ENCODE data around the gene SHISA7.

The SHISA7 gene

GRCh38 chr19:55481148-55481793, 38.2 kb upstream of the SHISA7 start:
- Histone ChIP-seq H3K4me3 (ENCODE audit: low read length) (no peak overlapping the region), H3K36me3 (ENCODE audit: control insufficient read depth, insufficient read depth, low read length) (peaks cover 5% of the 10 kb centered on the region; the same call in 1 of the 2 replicates), H3K9me3 (ENCODE audit: control insufficient read depth, insufficient read depth, low read length) (no peaks in the 10 kb centered on the region), H3K27me3 (ENCODE audit: control insufficient read depth, insufficient read depth, low read length) (no peaks in the 10 kb centered on the region), H3K27ac (ENCODE audit: low read length) (no peak overlapping the region), H3K4me1 (ENCODE audit: control insufficient read depth, insufficient read depth, low read length) (peaks cover 9% of the 10 kb centered on the region)
- DNase-seq (ENCODE audit: low read depth, low spot score) = no peak
- WGBS (ENCODE audit: insufficient coverage, insufficient read length) = no CpG with 5 or more reads among the region's 52 CpGs

GRCh38 chr19:55479451-55480230, 36.5 kb upstream of the SHISA7 start:
- no CpG with 5 or more reads among the region's 15 CpGs for WGBS (ENCODE audit: insufficient coverage, insufficient read length)
- Histone ChIP-seq H3K4me3 (ENCODE audit: low read length) (no peak overlapping the region), H3K9me3 (ENCODE audit: control insufficient read depth, insufficient read depth, low read length) (no peaks in the 10 kb centered on the region), H3K27me3 (ENCODE audit: control insufficient read depth, insufficient read depth, low read length) (no peaks in the 10 kb centered on the region), H3K27ac (ENCODE audit: low read length) (no peak overlapping the region), H3K36me3 (ENCODE audit: control insufficient read depth, insufficient read depth, low read length) (peaks cover 5% of the 10 kb centered on the region; the same call in 1 of the 2 replicates), H3K4me1 (ENCODE audit: control insufficient read depth, insufficient read depth, low read length) (peaks cover 6% of the 10 kb centered on the region)
- DNase-seq (ENCODE audit: low read depth, low spot score) = no peak

GRCh38 chr19:55479045-55479444, 35.9 kb upstream of the SHISA7 start:
- Histone ChIP-seq H3K4me1 (ENCODE audit: control insufficient read depth, insufficient read depth, low read length) (peaks cover 6% of the 10 kb centered on the region), H3K4me3 (ENCODE audit: low read length) (no peak overlapping the region), H3K27me3 (ENCODE audit: control insufficient read depth, insufficient read depth, low read length) (no peaks in the 10 kb centered on the region), H3K9me3 (ENCODE audit: control insufficient read depth, insufficient read depth, low read length) (no peaks in the 10 kb centered on the region), H3K36me3 (ENCODE audit: control insufficient read depth, insufficient read depth, low read length) (peaks cover 5% of the 10 kb centered on the region; the same call in 1 of the 2 replicates), H3K27ac (ENCODE audit: low read length) (no peak overlapping the region)
- no CpG with 5 or more reads among the region's 17 CpGs for WGBS (ENCODE audit: insufficient coverage, insufficient read length)
- DNase-seq (ENCODE audit: low read depth, low spot score) = no peak

- Histone ChIP-seq H3K4me3 (ENCODE audit: low read length) (no peak overlapping the region), H3K27ac (ENCODE audit: low read length) (no peak overlapping the region), H3K9me3 (ENCODE audit: control insufficient read depth, insufficient read depth, low read length) (no peaks in the 10 kb centered on the region), H3K27me3 (ENCODE audit: control insufficient read depth, insufficient read depth, low read length) (no peaks in the 10 kb centered on the region), H3K4me1 (ENCODE audit: control insufficient read depth, insufficient read depth, low read length) (peaks cover 5% of the 10 kb centered on the region), H3K36me3 (ENCODE audit: control insufficient read depth, insufficient read depth, low read length) (peaks cover 5% of the 10 kb centered on the region; the same call in 1 of the 2 replicates)
- WGBS (ENCODE audit: insufficient coverage, insufficient read length) = no CpG with 5 or more reads among the region's 12 CpGs
- DNase-seq (ENCODE audit: low read depth, low spot score) = no peak
These were observed 35.3 kb upstream of the SHISA7 start for GRCh38 chr19:55478364-55478763.

GRCh38 chr19:55477905-55478304, 34.8 kb upstream of the SHISA7 start:
- no peak overlapping the region for H3K27ac ChIP-seq (ENCODE audit: low read length)
- H3K36me3 ChIP-seq (ENCODE audit: control insufficient read depth, insufficient read depth, low read length) = peaks cover 5% of the 10 kb centered on the region; the same call in 1 of the 2 replicates
- H3K4me1 ChIP-seq (ENCODE audit: control insufficient read depth, insufficient read depth, low read length) = peaks cover 6% of the 10 kb centered on the region
- DNase-seq (ENCODE audit: low read depth, low spot score) = no peak
- H3K27me3 ChIP-seq (ENCODE audit: control insufficient read depth, insufficient read depth, low read length) = no peaks in the 10 kb centered on the region
- WGBS (ENCODE audit: insufficient coverage, insufficient read length) = 100% methylated on average over 1 of the region's 13 CpGs
- no peak overlapping the region for H3K4me3 ChIP-seq (ENCODE audit: low read length)
- no peaks in the 10 kb centered on the region for H3K9me3 ChIP-seq (ENCODE audit: control insufficient read depth, insufficient read depth, low read length)

- Histone ChIP-seq H3K36me3 (ENCODE audit: control insufficient read depth, insufficient read depth, low read length) (no peaks in the 10 kb centered on the region), H3K4me1 (ENCODE audit: control insufficient read depth, insufficient read depth, low read length) (peaks cover 2% of the 10 kb centered on the region; the same call in 1 of the 2 replicates), H3K27ac (ENCODE audit: low read length) (no peak within 1 kb of the TSS), H3K27me3 (ENCODE audit: control insufficient read depth, insufficient read depth, low read length) (no peaks in the 10 kb centered on the region), H3K9me3 (ENCODE audit: control insufficient read depth, insufficient read depth, low read length) (no peaks in the 10 kb centered on the region), H3K4me3 (ENCODE audit: low read length) (peak within 1 kb of the TSS; percentile 71; the same call in 1 of the 2 replicates)
- DNase-seq (ENCODE audit: low read depth, low spot score) = peak; percentile 91
- WGBS (ENCODE audit: insufficient coverage, insufficient read length) = no CpG with 5 or more reads among the region's 61 CpGs
These were observed 33.1 kb upstream of the SHISA7 start, which contains the start of gene ZNF628 for GRCh38 chr19:55476100-55476775. Gene ZNF628 (plus strand): TSS chr19:55476617. CDS start chr19:55479911, 3,294 bp downstream.

GRCh38 chr19:55474269-55475265, 31.5 kb upstream of the SHISA7 start:
- no CpG with 5 or more reads among the region's 19 CpGs for WGBS (ENCODE audit: insufficient coverage, insufficient read length)
- DNase-seq (ENCODE audit: low read depth, low spot score) = no peak
- Histone ChIP-seq H3K36me3 (ENCODE audit: control insufficient read depth, insufficient read depth, low read length) (no peaks in the 10 kb centered on the region), H3K27me3 (ENCODE audit: control insufficient read depth, insufficient read depth, low read length) (no peaks in the 10 kb centered on the region), H3K27ac (ENCODE audit: low read length) (no peak overlapping the region), H3K4me1 (ENCODE audit: control insufficient read depth, insufficient read depth, low read length) (peaks cover 2% of the 10 kb centered on the region; the same call in 1 of the 2 replicates), H3K9me3 (ENCODE audit: control insufficient read depth, insufficient read depth, low read length) (no peaks in the 10 kb centered on the region), H3K4me3 (ENCODE audit: low read length) (no peak overlapping the region)

GRCh38 chr19:55473225-55474012, 30.3 kb upstream of the SHISA7 start:
- Histone ChIP-seq H3K36me3 (ENCODE audit: control insufficient read depth, insufficient read depth, low read length) (no peaks in the 10 kb centered on the region), H3K27ac (ENCODE audit: low read length) (no peak overlapping the region), H3K4me1 (ENCODE audit: control insufficient read depth, insufficient read depth, low read length) (peaks cover 2% of the 10 kb centered on the region; the same call in 1 of the 2 replicates), H3K27me3 (ENCODE audit: control insufficient read depth, insufficient read depth, low read length) (no peaks in the 10 kb centered on the region), H3K9me3 (ENCODE audit: control insufficient read depth, insufficient read depth, low read length) (no peaks in the 10 kb centered on the region), H3K4me3 (ENCODE audit: low read length) (no peak overlapping the region)
- no CpG with 5 or more reads among the region's 16 CpGs for WGBS (ENCODE audit: insufficient coverage, insufficient read length)
- no peak for DNase-seq (ENCODE audit: low read depth, low spot score)

- Histone ChIP-seq H3K9me3 (ENCODE audit: control insufficient read depth, insufficient read depth, low read length) (no peaks in the 10 kb centered on the region), H3K27me3 (ENCODE audit: control insufficient read depth, insufficient read depth, low read length) (no peaks in the 10 kb centered on the region), H3K4me3 (ENCODE audit: low read length) (no peak overlapping the region), H3K36me3 (ENCODE audit: control insufficient read depth, insufficient read depth, low read length) (no peaks in the 10 kb centered on the region), H3K27ac (ENCODE audit: low read length) (no peak overlapping the region), H3K4me1 (ENCODE audit: control insufficient read depth, insufficient read depth, low read length) (peaks cover 2% of the 10 kb centered on the region; the same call in 1 of the 2 replicates)
- DNase-seq (ENCODE audit: low read depth, low spot score) = no peak
- no CpG with 5 or more reads among the region's 8 CpGs for WGBS (ENCODE audit: insufficient coverage, insufficient read length)
These were observed 29.4 kb upstream of the SHISA7 start for GRCh38 chr19:55472463-55472862.
